VCaP (cell line): ENCODE measurements around the gene STAT4.
A peak's percentile ranks its signal among the peaks of the same experiment; 100 is the strongest.

Source experiments
- H3K27ac ChIP-seq: fragments of 450-650 bp; 2 replicates; pipeline ENCODE4 v1.5.1; 2017
- CTCF ChIP-seq: fragments of 450-650 bp; conservative IDR thresholded peaks from 2 replicates; pipeline ENCODE4 v1.5.1; 2017; ENCODE audit warnings: mild to moderate bottlenecking, moderate library complexity

Gene STAT4

GRCh38 chr2:191031256-191031655 lies 119.5 kb downstream of the STAT4 start:
- no peak overlapping the region for H3K27ac ChIP-seq
- no peak for TF ChIP-seq CTCF

- no peak overlapping the region for H3K27ac ChIP-seq
- peak; percentile 79 for TF ChIP-seq CTCF
Measured at GRCh38 chr2:191030521-191031154, 120.2 kb downstream of the STAT4 start.

- no peak for TF ChIP-seq CTCF
- H3K27ac ChIP-seq = no peak overlapping the region
Measured at GRCh38 chr2:191029280-191029950, 121.4 kb downstream of the STAT4 start.

GRCh38 chr2:191026377-191026776 lies 124.4 kb downstream of the STAT4 start:
- TF ChIP-seq CTCF = no peak
- H3K27ac ChIP-seq = no peak overlapping the region

GRCh38 chr2:191025135-191025534 lies 125.7 kb downstream of the STAT4 start:
- TF ChIP-seq CTCF = no peak
- H3K27ac ChIP-seq = no peak overlapping the region

GRCh38 chr2:191023235-191023679 lies 127.5 kb downstream of the STAT4 start:
- TF ChIP-seq CTCF = no peak
- no peak overlapping the region for H3K27ac ChIP-seq

- peak overlapping the region; percentile 83 for H3K27ac ChIP-seq
- no peak for TF ChIP-seq CTCF
Measured at GRCh38 chr2:191020742-191021381, 129.9 kb downstream of the STAT4 start.
